Astrocyte (in vitro differentiated cells and primary cell): ENCODE data around the gene PARD3B. TPM values are rescaled to one million over a fixed set of nuclear protein-coding genes. Genes with fewer than 3 reads are reported as not detected.

Experiments used
- DNase-seq: peaks from one replicate; pipeline ENCODE4 v3.0.0-alpha.2; 2010; ENCODE audit warnings: low read depth
- FAIRE-seq: peaks from 2 replicates; lab custom pipeline; 2011; peaks lifted over from hg19 to GRCh38; lab: Jason Lieb, UNC
- H2AFZ ChIP-seq: 2 replicates; pipeline ENCODE4 v1.6.0; 2012; ENCODE audit warnings: low read depth, low read length, inconsistent platforms
- H3K27ac ChIP-seq: 2 replicates; pipeline ENCODE4 v1.5.1; 2011; ENCODE audit warnings: low read depth, low read length, inconsistent platforms
- H3K27me3 ChIP-seq: 2 replicates; pipeline ENCODE4 v1.6.0; 2011; ENCODE audit warnings: low read length, inconsistent platforms; ENCODE audit not compliant: insufficient read depth
- H3K36me3 ChIP-seq: 2 replicates; pipeline ENCODE4 v1.5.1; 2011; ENCODE audit warnings: low read length, inconsistent platforms; ENCODE audit not compliant: insufficient read depth
- H3K4me1 ChIP-seq: 2 replicates; pipeline ENCODE4 v1.5.1; 2011; ENCODE audit warnings: low read length, inconsistent platforms; ENCODE audit not compliant: insufficient read depth
- H3K4me2 ChIP-seq: 2 replicates; pipeline ENCODE4 v1.6.0; 2012; ENCODE audit warnings: low read length, inconsistent platforms
- H3K4me3 ChIP-seq: 2 replicates; pipeline ENCODE4 v1.5.1; 2011; ENCODE audit warnings: low read depth, mild to moderate bottlenecking, low read length, inconsistent platforms; ENCODE audit not compliant: insufficient read depth
- H3K79me2 ChIP-seq: 2 replicates; pipeline ENCODE4 v1.6.0; 2012; ENCODE audit warnings: mild to moderate bottlenecking, low read length, inconsistent platforms; ENCODE audit not compliant: insufficient read depth
- H3K9ac ChIP-seq: 2 replicates; pipeline ENCODE4 v1.6.0; 2012; ENCODE audit warnings: mild to moderate bottlenecking, low read length, inconsistent platforms
- H3K9me3 ChIP-seq: 2 replicates; pipeline ENCODE4 v1.5.1; 2012; ENCODE audit warnings: low read depth, mild to moderate bottlenecking, low read length, inconsistent platforms; ENCODE audit not compliant: insufficient read depth
- H4K20me1 ChIP-seq: 2 replicates; pipeline ENCODE4 v1.6.0; 2012; ENCODE audit warnings: low read length, inconsistent platforms; ENCODE audit not compliant: insufficient read depth
- H3K27ac Mint-ChIP-seq: one replicate; pipeline ENCODE4 v1.8.0; 2021; ENCODE audit warnings: mild to moderate bottlenecking, mixed read lengths; ENCODE audit not compliant: unreplicated experiment
- H3K27me3 Mint-ChIP-seq: one replicate; pipeline ENCODE4 v1.8.0; 2021; ENCODE audit warnings: low read depth, mixed read lengths; ENCODE audit not compliant: unreplicated experiment
- H3K36me3 Mint-ChIP-seq: one replicate; pipeline ENCODE4 v1.8.0; 2021; ENCODE audit warnings: low read depth, mixed read lengths; ENCODE audit not compliant: unreplicated experiment
- H3K4me1 Mint-ChIP-seq: one replicate; pipeline ENCODE4 v1.8.0; 2021; ENCODE audit warnings: low read depth, mixed read lengths; ENCODE audit not compliant: unreplicated experiment
- H3K4me3 Mint-ChIP-seq: one replicate; pipeline ENCODE4 v1.8.0; 2021; ENCODE audit warnings: mild to moderate bottlenecking, moderate library complexity, mixed read lengths; ENCODE audit not compliant: unreplicated experiment
- H3K9me3 Mint-ChIP-seq: one replicate; pipeline ENCODE4 v1.8.0; 2021; ENCODE audit warnings: mild to moderate bottlenecking, mixed read lengths; ENCODE audit not compliant: unreplicated experiment
- EZH2 ChIP-seq: IDR thresholded peaks from 2 replicates; pipeline ENCODE4 v1.6.1; 2012; ENCODE audit warnings: mild to moderate bottlenecking, low read length, inconsistent platforms; ENCODE audit not compliant: insufficient read depth
- total RNA-seq: library from RNA; stranded (reverse); gene quantifications from 2 replicates; pipeline ENCODE4 v1.2.1, GENCODE V29; 2021
- TF ChIP-seq, protein P1 (sequence below): IDR thresholded peaks from 2 replicates; pipeline ENCODE4 v1.5.1; 2011; ENCODE audit warnings: low read depth, mild to moderate bottlenecking, inconsistent platforms, low read length, moderate library complexity; ENCODE audit not compliant: insufficient read depth

Gene PARD3B
- total RNA-seq, 1 donor from 2014 or later = 6.5 TPM

DNA sequence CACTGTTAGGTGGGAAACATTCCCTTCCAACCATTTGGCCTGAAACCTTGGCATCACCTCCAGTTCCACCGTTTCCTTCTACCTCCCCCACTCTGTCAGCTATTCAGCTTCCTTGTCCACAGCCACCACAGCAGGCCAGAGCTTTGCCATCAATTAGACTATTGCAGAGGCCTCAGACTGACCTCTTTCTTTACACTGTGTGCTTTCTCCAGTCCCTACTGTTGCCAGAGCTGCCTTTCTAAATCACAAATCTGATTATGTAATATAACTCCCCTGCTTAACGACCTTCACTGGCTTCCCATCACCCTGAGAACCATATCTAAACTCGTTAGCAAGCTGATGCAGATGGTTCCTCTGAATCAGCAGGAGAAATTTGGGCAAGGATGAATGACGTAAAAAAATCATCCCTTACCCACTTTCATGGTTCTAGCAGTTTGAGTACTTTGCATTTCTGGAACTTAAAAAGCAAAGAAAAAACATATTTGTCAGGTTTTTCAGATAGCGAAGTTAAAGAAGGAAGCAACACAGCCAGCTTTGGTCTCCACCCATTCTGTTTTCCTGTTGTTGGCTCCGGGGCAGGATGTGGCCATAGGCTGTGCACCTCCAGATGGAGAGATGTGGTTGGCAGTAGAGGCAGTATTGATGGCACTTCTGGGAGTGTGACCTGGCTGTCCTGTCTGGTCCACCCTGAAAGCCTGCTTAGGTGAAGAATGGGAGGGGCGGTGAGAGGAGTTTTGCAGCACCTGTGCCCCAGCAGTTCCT lies 422.1 kb downstream of the PARD3B start:
- Histone ChIP-seq H3K27ac (no peak overlapping the region), H3K4me3 (no peak overlapping the region), H4K20me1 (no peaks in the 10 kb centered on the region), H3K9me3 (no peaks in the 10 kb centered on the region), H3K27me3 (no peaks in the 10 kb centered on the region), H3K4me1 (no peaks in the 10 kb centered on the region), H3K4me2 (no peak overlapping the region), H3K9ac (no peak overlapping the region), H3K79me2 (no peaks in the 10 kb centered on the region), H3K36me3 (no peaks in the 10 kb centered on the region), H2AFZ (no peak overlapping the region)
- Mint-ChIP-seq H3K27ac (no peak overlapping the region), H3K4me3 (no peak overlapping the region), H3K27me3 (no peaks in the 10 kb centered on the region), H3K4me1 (no peaks in the 10 kb centered on the region), H3K9me3 (no peaks in the 10 kb centered on the region), H3K36me3 (no peaks in the 10 kb centered on the region)
- DNase-seq (no peak), FAIRE-seq (no peak)
- no peak for TF ChIP-seq EZH2
- TF ChIP-seq, protein P1, sequence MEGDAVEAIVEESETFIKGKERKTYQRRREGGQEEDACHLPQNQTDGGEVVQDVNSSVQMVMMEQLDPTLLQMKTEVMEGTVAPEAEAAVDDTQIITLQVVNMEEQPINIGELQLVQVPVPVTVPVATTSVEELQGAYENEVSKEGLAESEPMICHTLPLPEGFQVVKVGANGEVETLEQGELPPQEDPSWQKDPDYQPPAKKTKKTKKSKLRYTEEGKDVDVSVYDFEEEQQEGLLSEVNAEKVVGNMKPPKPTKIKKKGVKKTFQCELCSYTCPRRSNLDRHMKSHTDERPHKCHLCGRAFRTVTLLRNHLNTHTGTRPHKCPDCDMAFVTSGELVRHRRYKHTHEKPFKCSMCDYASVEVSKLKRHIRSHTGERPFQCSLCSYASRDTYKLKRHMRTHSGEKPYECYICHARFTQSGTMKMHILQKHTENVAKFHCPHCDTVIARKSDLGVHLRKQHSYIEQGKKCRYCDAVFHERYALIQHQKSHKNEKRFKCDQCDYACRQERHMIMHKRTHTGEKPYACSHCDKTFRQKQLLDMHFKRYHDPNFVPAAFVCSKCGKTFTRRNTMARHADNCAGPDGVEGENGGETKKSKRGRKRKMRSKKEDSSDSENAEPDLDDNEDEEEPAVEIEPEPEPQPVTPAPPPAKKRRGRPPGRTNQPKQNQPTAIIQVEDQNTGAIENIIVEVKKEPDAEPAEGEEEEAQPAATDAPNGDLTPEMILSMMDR = no peak

DNA sequence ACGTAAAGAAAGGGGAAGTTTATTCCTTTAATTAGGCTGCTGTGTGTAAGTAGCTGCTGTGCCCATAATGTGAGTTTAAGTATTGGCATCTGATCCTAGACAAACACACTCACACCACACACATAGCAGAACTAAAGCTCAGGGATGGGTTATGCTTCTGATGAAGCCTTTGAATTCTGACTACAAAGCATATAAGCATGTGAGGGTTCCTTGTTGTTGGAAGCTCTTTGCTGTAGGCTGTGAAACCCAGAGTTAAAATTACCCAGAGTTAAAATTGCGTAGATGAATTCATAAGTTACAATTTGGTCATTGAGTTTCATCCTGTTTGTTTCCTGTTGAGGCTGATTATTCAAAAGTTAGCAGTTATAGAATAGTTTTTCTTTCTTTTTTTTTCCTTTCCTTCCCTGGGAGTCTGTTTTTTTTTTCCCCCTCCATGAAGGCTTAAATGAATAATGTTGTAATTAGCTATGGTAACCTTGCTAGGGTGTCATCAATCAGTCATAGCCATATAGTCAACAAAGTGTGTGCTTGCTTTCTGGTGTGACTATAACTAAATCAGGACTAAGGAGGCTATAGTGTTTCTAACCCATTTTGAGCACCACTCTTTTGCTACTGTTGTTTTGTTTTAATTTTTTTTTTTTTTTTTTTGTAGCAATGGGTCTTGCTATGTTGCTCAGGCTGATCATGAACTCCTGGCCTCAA lies 426.1 kb downstream of the PARD3B start:
- Histone ChIP-seq H3K4me2 (no peak overlapping the region), H3K27me3 (no peaks in the 10 kb centered on the region), H3K79me2 (no peaks in the 10 kb centered on the region), H3K9me3 (no peaks in the 10 kb centered on the region), H3K4me3 (no peak overlapping the region), H3K27ac (no peak overlapping the region), H4K20me1 (no peaks in the 10 kb centered on the region), H3K9ac (no peak overlapping the region), H3K4me1 (no peaks in the 10 kb centered on the region), H3K36me3 (no peaks in the 10 kb centered on the region), H2AFZ (no peak overlapping the region)
- no peaks in the 10 kb centered on the region for H3K27me3 Mint-ChIP-seq
- H3K27ac Mint-ChIP-seq = no peak overlapping the region
- H3K36me3 Mint-ChIP-seq = no peaks in the 10 kb centered on the region
- H3K4me1 Mint-ChIP-seq = peaks cover 2% of the 10 kb centered on the region
- FAIRE-seq (no peak), DNase-seq (no peak)
- no peak for TF ChIP-seq EZH2
- TF ChIP-seq, protein P1 = no peak
- no peak overlapping the region for H3K4me3 Mint-ChIP-seq
- no peaks in the 10 kb centered on the region for H3K9me3 Mint-ChIP-seq

DNA sequence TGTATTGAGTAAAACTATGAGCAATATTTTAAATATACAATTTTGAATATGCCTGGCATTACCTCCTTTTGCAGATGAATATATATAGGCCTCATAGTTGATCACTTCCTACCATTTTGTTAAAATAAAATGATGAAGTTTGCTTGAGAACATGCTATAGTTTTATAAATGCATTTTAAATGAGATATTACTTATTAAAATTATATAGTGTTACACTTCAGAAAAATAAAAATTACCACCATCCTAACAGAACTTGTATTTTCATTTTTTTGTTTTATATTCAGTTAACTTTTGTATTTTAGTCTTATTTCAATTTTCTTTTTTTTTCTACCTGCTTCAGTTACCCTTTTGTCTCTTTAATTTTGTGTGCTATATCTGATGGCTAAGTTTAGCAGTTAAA lies 426.9 kb downstream of the PARD3B start:
- TF ChIP-seq, protein P1 = no peak
- TF ChIP-seq EZH2 = no peak
- H3K27me3 Mint-ChIP-seq = no peaks in the 10 kb centered on the region
- FAIRE-seq (no peak), DNase-seq (no peak)
- H3K9ac ChIP-seq = no peak overlapping the region
- H3K4me3 Mint-ChIP-seq = no peak overlapping the region
- no peaks in the 10 kb centered on the region for H3K4me1 ChIP-seq
- H3K36me3 Mint-ChIP-seq = no peaks in the 10 kb centered on the region
- no peaks in the 10 kb centered on the region for H3K9me3 Mint-ChIP-seq
- no peaks in the 10 kb centered on the region for H3K36me3 ChIP-seq
- no peak overlapping the region for H3K27ac ChIP-seq
- H4K20me1 ChIP-seq = no peaks in the 10 kb centered on the region
- H3K4me3 ChIP-seq = no peak overlapping the region
- H3K9me3 ChIP-seq = no peaks in the 10 kb centered on the region
- no peaks in the 10 kb centered on the region for H3K27me3 ChIP-seq
- H2AFZ ChIP-seq = no peak overlapping the region
- H3K4me1 Mint-ChIP-seq = peaks cover 2% of the 10 kb centered on the region
- no peak overlapping the region for H3K27ac Mint-ChIP-seq
- H3K79me2 ChIP-seq = no peaks in the 10 kb centered on the region
- H3K4me2 ChIP-seq = no peak overlapping the region
